ENCODE measurements around the gene TMEM89. TPM values are rescaled to one million over a fixed set of nuclear protein-coding genes. Genes with fewer than 3 reads are reported as not detected.

The TMEM89 gene
- total RNA-seq, 1 experiment from 2014 or later: not detected

- Mint-ChIP-seq H3K4me1 (ENCODE audit: insufficient read depth, unreplicated experiment) (peaks cover 5% of the 10 kb centered on the region), H3K27me3 (ENCODE audit: insufficient read depth, unreplicated experiment) (no peaks in the 10 kb centered on the region), H3K9me3 (ENCODE audit: unreplicated experiment) (no peaks in the 10 kb centered on the region), H3K4me3 (ENCODE audit: unreplicated experiment) (no peak overlapping the region), H3K36me3 (ENCODE audit: insufficient read depth, unreplicated experiment) (no peaks in the 10 kb centered on the region), H3K27ac (ENCODE audit: low read depth, unreplicated experiment) (no peak overlapping the region)
- ChIA-PET POLR2A (no interaction called here), CTCF (no interaction called here)
- intact Hi-C loops (cut with micrococcal nuclease): no loop called here
- DNase-seq (ENCODE audit: unreplicated experiment): no peak
- TF ChIP-seq CTCF (IDR thresholded peaks at IDR 0.05; ENCODE audit: unreplicated experiment): no peak
- BruUV-seq (replicated peaks): no TSS peak
Measured at GRCh38 chr3:48650723-48651122, 29.2 kb upstream of the TMEM89 start.

- TF ChIP-seq CTCF (IDR thresholded peaks at IDR 0.05; ENCODE audit: unreplicated experiment): no peak
- Mint-ChIP-seq H3K36me3 (ENCODE audit: insufficient read depth, unreplicated experiment) (peaks cover 6% of the 10 kb centered on the region), H3K9me3 (ENCODE audit: unreplicated experiment) (no peaks in the 10 kb centered on the region), H3K4me1 (ENCODE audit: insufficient read depth, unreplicated experiment) (peaks cover 5% of the 10 kb centered on the region), H3K27me3 (ENCODE audit: insufficient read depth, unreplicated experiment) (no peaks in the 10 kb centered on the region), H3K4me3 (ENCODE audit: unreplicated experiment) (no peak overlapping the region), H3K27ac (ENCODE audit: low read depth, unreplicated experiment) (no peak overlapping the region)
- intact Hi-C loops (cut with micrococcal nuclease): no loop called here
- no peak for DNase-seq (ENCODE audit: unreplicated experiment)
- ChIA-PET POLR2A (no interaction called here), CTCF (no interaction called here)
- no TSS peak for BruUV-seq (replicated peaks)
Measured at GRCh38 chr3:48648188-48648850, 26.8 kb upstream of the TMEM89 start.

GRCh38 chr3:48647714-48648113, 26.1 kb upstream of the TMEM89 start:
- no peak overlapping the region for H3K27ac Mint-ChIP-seq (ENCODE audit: low read depth, unreplicated experiment)
- TF ChIP-seq CTCF (IDR thresholded peaks at IDR 0.05; ENCODE audit: unreplicated experiment): no peak
- H3K27me3 Mint-ChIP-seq (ENCODE audit: insufficient read depth, unreplicated experiment): no peaks in the 10 kb centered on the region
- H3K9me3 Mint-ChIP-seq (ENCODE audit: unreplicated experiment): no peaks in the 10 kb centered on the region
- intact Hi-C loops (cut with micrococcal nuclease): no loop called here
- POLR2A ChIA-PET: no interaction called here
- peaks cover 5% of the 10 kb centered on the region for H3K4me1 Mint-ChIP-seq (ENCODE audit: insufficient read depth, unreplicated experiment)
- CTCF ChIA-PET: no interaction called here
- no peak overlapping the region for H3K4me3 Mint-ChIP-seq (ENCODE audit: unreplicated experiment)
- no peak for DNase-seq (ENCODE audit: unreplicated experiment)
- H3K36me3 Mint-ChIP-seq (ENCODE audit: insufficient read depth, unreplicated experiment): peaks cover 6% of the 10 kb centered on the region
- BruUV-seq (replicated peaks): no TSS peak

GRCh38 chr3:48644898-48645760, 23.6 kb upstream of the TMEM89 start:
- Mint-ChIP-seq H3K9me3 (ENCODE audit: unreplicated experiment) (no peaks in the 10 kb centered on the region), H3K4me3 (ENCODE audit: unreplicated experiment) (no peak overlapping the region), H3K27me3 (ENCODE audit: insufficient read depth, unreplicated experiment) (no peaks in the 10 kb centered on the region), H3K4me1 (ENCODE audit: insufficient read depth, unreplicated experiment) (no peaks in the 10 kb centered on the region), H3K36me3 (ENCODE audit: insufficient read depth, unreplicated experiment) (peaks cover 10% of the 10 kb centered on the region), H3K27ac (ENCODE audit: low read depth, unreplicated experiment) (no peak overlapping the region)
- ChIA-PET POLR2A (interaction anchor here (0.6 to 2.0 kb wide), 3 partner anchors 8 to 133 kb away, joined by 4 to 6 read pairs (median 5); partner anchors contain the start of gene SLC26A6), CTCF (interaction anchor here (0.6 kb wide), 1 partner anchor 18 kb away, joined by 3 read pairs; the partner anchor contains the start of gene CELSR3)
- no peak for TF ChIP-seq CTCF (IDR thresholded peaks at IDR 0.05; ENCODE audit: unreplicated experiment)
- no peak for DNase-seq (ENCODE audit: unreplicated experiment)
- no TSS peak for BruUV-seq (replicated peaks)
- intact Hi-C loops (cut with micrococcal nuclease): no loop called here
